Fibroblast of peridontal ligament (primary cell): Measurements from ENCODE around the gene OR56A5.

Experiments used
- DNase-seq: peaks from one replicate; pipeline ENCODE4 v3.0.0-alpha.2; 2010; ENCODE audit errors: extremely low read depth

The OR56A5 gene

DNA sequence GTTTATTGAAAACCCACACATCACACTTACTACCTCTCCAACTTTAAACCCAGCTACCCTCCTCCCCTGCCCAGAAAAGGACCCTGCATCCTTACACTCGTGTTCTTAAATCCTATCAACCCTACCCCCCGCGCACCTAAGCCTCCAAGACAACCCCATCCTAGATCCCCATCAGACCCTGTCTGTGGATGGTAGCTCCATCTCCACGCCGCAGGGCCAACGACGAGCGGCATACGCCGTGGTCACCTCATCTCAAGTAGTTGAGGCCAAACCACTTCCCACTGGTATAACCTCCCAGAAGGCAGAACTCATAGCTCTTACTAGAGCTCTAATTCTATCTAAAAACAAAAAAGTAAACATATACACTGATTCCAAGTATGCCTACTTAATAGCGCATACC is 35.6 kb downstream of the OR56A5 start:
- no peak for DNase-seq

DNA sequence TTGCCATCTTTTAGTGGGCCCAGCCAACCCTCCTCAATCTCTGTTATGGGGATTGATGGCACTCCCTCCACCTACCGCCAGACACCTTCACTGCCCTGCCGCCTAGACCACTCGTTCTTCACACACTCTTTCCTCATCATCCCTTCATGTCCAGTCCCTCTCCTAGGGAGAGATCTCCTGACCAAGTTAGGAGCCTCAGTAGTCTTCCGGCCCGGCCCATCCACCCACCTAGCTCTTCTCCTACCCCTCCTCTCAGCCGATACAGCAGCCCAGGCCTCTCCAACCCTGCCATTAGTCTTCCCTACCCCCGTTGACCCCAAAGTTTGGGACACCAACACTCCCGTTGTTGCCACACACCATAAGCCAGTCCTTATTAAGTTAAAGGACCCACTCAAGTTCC is 37.2 kb downstream of the OR56A5 start:
- no peak for DNase-seq

DNA sequence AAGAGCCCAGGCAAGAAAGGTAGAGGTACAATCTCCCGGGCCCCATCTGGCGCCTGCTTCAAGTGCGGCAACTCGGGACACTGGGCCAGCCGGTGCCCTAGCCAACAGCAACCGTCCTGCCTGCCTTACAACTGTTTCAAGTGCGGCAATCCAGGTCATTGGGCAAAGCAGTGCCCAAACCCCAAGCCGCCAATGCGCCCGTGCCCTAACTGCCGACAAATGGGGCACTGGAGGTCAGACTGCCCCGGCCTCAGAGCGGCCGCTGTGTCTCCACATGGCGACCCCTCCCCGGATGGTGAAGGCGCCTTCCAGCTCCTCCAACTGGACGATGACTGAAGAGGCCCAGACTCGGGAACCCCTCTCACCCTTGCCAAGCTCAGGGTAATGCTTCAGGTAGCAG is 37.7 kb downstream of the OR56A5 start:
- no peak for DNase-seq

DNA sequence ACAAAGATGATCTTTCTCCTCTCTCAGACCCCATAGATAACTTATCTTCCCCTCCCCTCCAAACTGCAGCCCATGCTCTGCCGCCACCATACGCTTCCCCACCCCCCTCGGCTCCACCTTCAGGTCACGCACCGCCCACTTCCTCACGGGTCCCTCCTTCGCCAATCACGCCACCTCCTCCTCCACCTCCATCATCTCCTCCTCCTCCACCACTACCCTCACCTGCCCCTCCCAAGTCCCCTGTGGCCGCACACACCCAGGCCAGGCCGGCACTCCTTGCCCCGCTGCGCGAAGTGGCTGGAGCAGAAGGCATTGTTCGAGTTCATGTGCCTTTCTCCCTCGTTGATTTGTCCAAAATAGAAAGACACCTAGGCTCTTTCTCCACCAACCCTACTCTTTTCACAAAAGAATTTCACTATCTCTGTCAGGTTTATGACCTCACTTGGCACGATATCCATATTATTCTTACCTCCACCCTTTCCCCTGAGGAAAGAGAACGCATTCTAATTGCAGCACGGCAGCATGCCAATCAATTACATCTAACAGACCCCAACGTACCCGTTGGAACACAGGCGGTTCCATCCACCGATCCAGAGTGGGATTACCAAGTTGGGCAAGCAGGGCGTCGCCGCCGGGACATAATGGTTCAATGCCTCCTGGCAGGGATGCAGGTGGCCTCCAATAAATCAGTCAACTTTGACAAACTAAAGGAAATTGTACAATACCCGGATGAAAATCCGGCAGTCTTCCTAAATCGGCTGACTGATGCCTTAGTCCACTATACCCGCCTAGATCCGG is 38.5 kb downstream of the OR56A5 start:
- DNase-seq = no peak

DNA sequence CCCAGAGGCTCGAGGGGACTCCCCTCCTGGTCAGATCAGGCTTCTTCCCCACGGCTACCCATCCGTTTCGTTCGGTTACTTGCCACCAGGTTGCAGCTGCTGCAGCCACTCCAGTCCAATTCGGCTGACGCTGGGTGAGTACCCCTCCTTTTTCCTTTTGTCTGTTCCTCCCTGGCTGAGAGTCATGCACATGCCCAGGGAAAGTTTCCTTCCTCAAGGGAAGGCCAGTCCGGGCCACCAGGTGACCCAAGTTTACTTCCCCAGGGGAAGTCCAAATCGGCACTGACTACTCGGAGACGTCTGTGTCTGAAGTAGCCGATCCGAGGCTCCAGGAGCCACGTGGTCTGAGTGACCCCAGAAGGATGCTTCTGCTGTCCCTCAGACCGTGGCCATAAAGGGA is 39.5 kb downstream of the OR56A5 start:
- no peak for DNase-seq

DNA sequence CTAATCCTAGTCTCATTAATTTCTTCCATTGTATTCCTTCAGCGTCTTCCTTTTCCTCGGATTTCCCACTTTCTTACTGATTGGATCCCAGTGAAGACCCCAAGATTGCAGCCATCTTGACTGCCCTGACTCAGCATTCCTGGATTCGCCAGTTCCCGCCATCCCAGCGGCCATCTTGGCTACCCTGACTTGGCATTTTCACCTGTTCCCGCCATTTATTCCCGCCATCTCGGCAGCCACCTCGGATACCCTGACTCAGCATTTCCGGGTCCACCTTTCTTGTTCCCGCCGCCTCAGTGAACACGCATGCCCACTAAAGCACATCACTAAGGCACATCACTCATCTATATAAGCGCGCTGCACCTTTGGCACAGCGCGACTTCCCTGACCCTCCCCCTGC is 40.0 kb downstream of the OR56A5 start:
- no peak for DNase-seq

DNA sequence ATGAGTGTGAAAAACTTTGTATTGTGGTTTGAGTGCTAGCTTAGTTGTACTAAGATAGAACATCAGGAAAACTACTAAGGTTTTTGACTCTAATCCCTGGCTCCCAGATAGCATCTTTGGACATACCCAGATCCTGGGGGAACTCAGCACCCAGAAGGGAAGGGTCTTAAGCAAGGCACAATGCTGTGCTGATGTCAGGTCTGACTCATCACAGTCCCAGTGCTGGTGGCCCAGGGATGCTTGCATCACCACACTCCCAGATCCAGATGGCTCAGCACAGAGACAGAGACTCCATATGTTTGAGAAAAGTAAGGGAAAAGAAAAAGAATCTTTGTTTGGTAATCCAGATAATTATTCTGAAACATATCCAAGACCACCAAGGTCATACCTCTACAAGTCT is 44.5 kb downstream of the OR56A5 start:
- no peak for DNase-seq

DNA sequence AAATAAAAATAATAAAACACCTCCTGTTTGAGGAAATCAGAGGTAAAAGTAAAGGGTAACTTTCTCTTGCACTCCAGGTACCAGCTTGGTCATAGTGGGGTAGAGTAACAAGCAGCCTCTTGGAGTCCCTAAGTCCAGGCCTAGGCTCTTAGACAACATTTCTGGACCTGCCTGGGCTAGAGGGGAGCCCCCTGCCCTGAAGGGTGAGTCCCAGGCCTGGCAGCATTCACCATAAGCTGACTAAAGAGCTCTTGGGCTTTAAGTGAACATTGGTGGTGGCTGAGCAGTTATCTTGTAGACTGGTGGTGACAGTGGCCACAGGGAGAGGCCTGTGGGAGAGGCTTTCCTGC is 44.9 kb downstream of the OR56A5 start:
- DNase-seq = no peak

DNA sequence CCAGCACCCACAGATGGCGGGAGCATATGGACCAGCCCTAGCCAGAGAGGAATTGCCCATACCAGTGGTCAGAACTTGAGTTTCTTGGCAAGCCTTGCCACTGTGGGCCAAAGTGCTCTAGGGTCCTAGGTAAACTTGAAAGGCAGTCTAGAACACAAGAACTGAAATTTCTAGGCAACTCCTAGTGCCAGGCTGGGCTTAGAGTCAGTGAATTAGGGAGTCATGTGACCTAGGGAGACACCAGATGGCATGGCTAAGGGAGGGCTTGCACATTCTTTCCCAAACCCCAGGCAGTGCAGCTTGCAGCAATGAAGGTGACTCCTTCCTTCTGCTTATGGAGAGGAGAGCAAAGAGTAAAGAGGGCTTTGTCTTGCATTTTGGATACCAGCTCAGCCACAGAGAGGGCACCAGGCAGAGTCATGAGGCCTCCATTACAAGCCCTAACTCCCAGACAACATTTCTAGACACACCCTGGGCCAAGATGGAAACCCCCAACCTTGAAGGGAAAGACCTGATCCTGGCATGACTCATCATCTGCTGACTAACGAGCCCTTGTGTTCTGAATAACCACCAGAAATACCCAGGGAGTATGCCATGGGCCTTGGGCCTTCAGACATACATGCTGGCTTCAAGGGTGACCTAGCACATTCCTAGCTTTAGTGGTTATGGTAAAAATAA is 45.4 kb downstream of the OR56A5 start:
- no peak for DNase-seq
